Hepatocyte (in vitro differentiated cells): Measurements from ENCODE around the gene IL1RAPL1. TPM values are rescaled to one million over a fixed set of nuclear protein-coding genes. Genes with fewer than 3 reads are reported as not detected.

Experiments used
- DNase-seq: peaks from one replicate; pipeline ENCODE4 v3.0.0-alpha.2; 2016; ENCODE audit warnings: low spot score
- H2AFZ ChIP-seq: fragments of 200-600 bp; sonication (generic); 2 replicates; pipeline ENCODE4 v1.6.0; 2016; ENCODE audit warnings: antibody characterized with exemption, mild to moderate bottlenecking
- H3K27ac ChIP-seq: fragments of 200-600 bp; sonication (generic); 2 replicates; pipeline ENCODE4 v1.5.1; 2016; ENCODE audit warnings: mild to moderate bottlenecking
- H3K27me3 ChIP-seq: fragments of 200-600 bp; sonication (generic); 2 replicates; pipeline ENCODE4 v1.6.1; 2016
- H3K36me3 ChIP-seq: fragments of 200-600 bp; sonication (generic); replicated peaks from 2 replicates; pipeline ENCODE4 v1.5.1; 2016; ENCODE audit warnings: low read depth; ENCODE audit not compliant: insufficient read depth
- H3K4me1 ChIP-seq: fragments of 200-600 bp; sonication (generic); 2 replicates; pipeline ENCODE4 v1.5.1; 2016; ENCODE audit warnings: mild to moderate bottlenecking, moderate library complexity; ENCODE audit not compliant: insufficient read depth
- H3K4me2 ChIP-seq: fragments of 200-600 bp; sonication (generic); 2 replicates; pipeline ENCODE4 v1.6.0; 2016
- H3K4me3 ChIP-seq: fragments of 200-600 bp; sonication (generic); 2 replicates; pipeline ENCODE4 v1.5.1; 2016; ENCODE audit warnings: mild to moderate bottlenecking
- H3K79me2 ChIP-seq: fragments of 200-600 bp; sonication (generic); 2 replicates; pipeline ENCODE4 v1.6.0; 2017; ENCODE audit warnings: mild to moderate bottlenecking
- H3K9me2 ChIP-seq: fragments of 200-600 bp; sonication (generic); replicated peaks from 2 replicates; pipeline ENCODE4 v1.6.0; 2017; ENCODE audit warnings: mild to moderate bottlenecking; ENCODE audit not compliant: insufficient read depth
- H3K9me3 ChIP-seq: fragments of 200-600 bp; sonication (generic); 2 replicates; pipeline ENCODE4 v1.5.1; 2016; ENCODE audit warnings: low read depth, mild to moderate bottlenecking
- H4K20me1 ChIP-seq: fragments of 200-600 bp; sonication (generic); 2 replicates; pipeline ENCODE4 v1.6.0; 2016; ENCODE audit warnings: mild to moderate bottlenecking; ENCODE audit not compliant: insufficient read depth, poor library complexity, severe bottlenecking
- CTCF ChIP-seq: fragments of 200-600 bp; sonication (generic); IDR thresholded peaks from 2 replicates; pipeline ENCODE4 v1.5.1; 2016; ENCODE audit warnings: antibody characterized with exemption, mild to moderate bottlenecking; ENCODE audit not compliant: poor library complexity
- EZH2 ChIP-seq: fragments of 200-600 bp; sonication (generic); IDR thresholded peaks from 2 replicates; pipeline ENCODE4 v1.6.1; 2016; ENCODE audit warnings: antibody characterized with exemption, mild to moderate bottlenecking, borderline replicate concordance
- EZH2phosphoT487 ChIP-seq: fragments of 200-600 bp; sonication (generic); IDR thresholded peaks from one replicate; pipeline ENCODE4 v1.6.1; 2018; ENCODE audit warnings: antibody characterized with exemption, mild to moderate bottlenecking, low read depth, moderate library complexity; ENCODE audit not compliant: unreplicated experiment, severe bottlenecking
- WGBS: methylation state at CpG from one replicate; pipeline ENCODE4 v1.1.6; 2016; ENCODE audit warnings: low lambda C conversion rate; ENCODE audit errors: missing lambda C conversion rate; 5-methylcytosine and 5-hydroxymethylcytosine counted together
- polyA plus RNA-seq: library from polyadenylated mRNA; unstranded; fragments of >200 nt; fragmentation: Nextera tagmentation; extraction: Ambion mirVana; gene quantifications from 2 replicates; pipeline ENCODE4 v1.2.1, GENCODE V29; 2016
- total RNA-seq: library from RNA; depleted of rRNA; stranded (reverse); fragments of >200 nt; gene quantifications from 2 replicates; pipeline ENCODE4 v1.2.3, GENCODE V29; 2014

Gene IL1RAPL1
- total and polyA plus RNA-seq, 2 experiments from 2014 or later: 0.89 to 2.7 TPM

DNA sequence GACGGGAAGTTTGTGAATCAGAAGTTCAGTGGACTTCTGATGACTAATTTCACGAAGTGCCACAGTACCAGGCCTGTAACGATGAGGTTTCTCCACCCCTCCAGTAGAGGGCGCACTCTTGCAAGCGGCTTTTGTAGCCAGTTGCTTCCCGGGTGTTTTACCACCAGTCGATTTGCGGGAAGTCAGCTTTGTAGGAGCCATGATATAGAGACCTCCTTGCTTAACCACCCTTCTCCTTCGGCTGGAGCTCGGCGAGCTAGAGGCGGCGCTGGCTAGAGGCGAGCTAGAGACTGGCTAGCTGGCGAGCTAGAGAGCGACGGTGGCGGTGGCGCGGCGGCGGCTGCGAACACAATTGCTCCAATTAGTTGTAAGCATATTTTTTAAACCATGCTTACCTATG, 72.0 kb downstream of the IL1RAPL1 start:
- DNase-seq: no peak
- Histone ChIP-seq H3K4me3 (no peak overlapping the region), H2AFZ (no peak overlapping the region), H3K27ac (no peak overlapping the region), H3K9me3 (no peaks in the 10 kb centered on the region), H3K27me3 (no peaks in the 10 kb centered on the region), H3K79me2 (no peaks in the 10 kb centered on the region), H4K20me1 (no peaks in the 10 kb centered on the region), H3K36me3 (no peaks in the 10 kb centered on the region), H3K4me1 (no peaks in the 10 kb centered on the region), H3K4me2 (no peak overlapping the region), H3K9me2 (no peaks in the 10 kb centered on the region)
- WGBS: 94% methylated on average over 23 of the region's 23 CpGs
- TF ChIP-seq CTCF (peak; percentile 5), EZH2phosphoT487 (no peak), EZH2 (no peak)

- Histone ChIP-seq H3K4me3 (no peak overlapping the region), H3K79me2 (no peaks in the 10 kb centered on the region), H3K9me3 (no peaks in the 10 kb centered on the region), H3K27ac (no peak overlapping the region), H3K36me3 (no peaks in the 10 kb centered on the region), H4K20me1 (no peaks in the 10 kb centered on the region), H3K4me1 (no peaks in the 10 kb centered on the region), H3K9me2 (no peaks in the 10 kb centered on the region), H3K4me2 (no peak overlapping the region), H2AFZ (no peak overlapping the region), H3K27me3 (no peaks in the 10 kb centered on the region)
- no peak for DNase-seq
- WGBS: 81% methylated on average over 10 of the region's 10 CpGs
- TF ChIP-seq EZH2 (no peak), EZH2phosphoT487 (no peak), CTCF (no peak)
Measured at GRCh38 chrX:28665778-28666177, 78.5 kb downstream of the IL1RAPL1 start.

- WGBS: 92% methylated on average over 13 of the region's 13 CpGs
- Histone ChIP-seq H3K4me3 (no peak overlapping the region), H3K27ac (no peak overlapping the region), H3K79me2 (no peaks in the 10 kb centered on the region), H3K36me3 (no peaks in the 10 kb centered on the region), H3K9me3 (no peaks in the 10 kb centered on the region), H3K4me2 (no peak overlapping the region), H3K9me2 (no peaks in the 10 kb centered on the region), H3K27me3 (no peaks in the 10 kb centered on the region), H2AFZ (no peak overlapping the region), H4K20me1 (no peaks in the 10 kb centered on the region), H3K4me1 (no peaks in the 10 kb centered on the region)
- no peak for DNase-seq
- TF ChIP-seq EZH2 (no peak), EZH2phosphoT487 (no peak), CTCF (no peak)
Measured at GRCh38 chrX:28668303-28668702, 81.1 kb downstream of the IL1RAPL1 start.

- Histone ChIP-seq H3K9me2 (no peaks in the 10 kb centered on the region), H3K79me2 (no peaks in the 10 kb centered on the region), H3K4me2 (no peak overlapping the region), H3K4me3 (no peak overlapping the region), H3K4me1 (no peaks in the 10 kb centered on the region), H2AFZ (no peak overlapping the region), H4K20me1 (no peaks in the 10 kb centered on the region), H3K27ac (no peak overlapping the region), H3K9me3 (no peaks in the 10 kb centered on the region), H3K27me3 (no peaks in the 10 kb centered on the region), H3K36me3 (no peaks in the 10 kb centered on the region)
- whole genome bisulfite sequencing: 72% methylated on average over 4 of the region's 4 CpGs
- no peak for DNase-seq
- TF ChIP-seq EZH2 (no peak), CTCF (no peak), EZH2phosphoT487 (no peak)
Measured at GRCh38 chrX:28668957-28669356, 81.7 kb downstream of the IL1RAPL1 start.
